BLaER1 (cell line): ENCODE results near the gene DNAJC16.
"Not testable (repeated sequence)": the region's sequence is repeated elsewhere in the genome, so short reads cannot be mapped to it uniquely, and the experiment has no call there.

Experiments
- H3K27ac ChIP-seq: shearing (Covaris generic); formaldehyde crosslinking; 2 replicates; pipeline ENCODE4 v1.8.1; 2022
- H3K27me3 ChIP-seq: shearing (Covaris generic); formaldehyde crosslinking; 2 replicates; pipeline ENCODE4 v1.8.1; 2022
- H3K36me3 ChIP-seq: shearing (Covaris generic); formaldehyde crosslinking; 2 replicates; pipeline ENCODE4 v1.8.1; 2022
- H3K4me1 ChIP-seq: shearing (Covaris generic); formaldehyde crosslinking; 2 replicates; pipeline ENCODE4 v1.8.1; 2022
- H3K4me2 ChIP-seq: shearing (Covaris generic); formaldehyde crosslinking; 2 replicates; pipeline ENCODE4 v1.8.1; 2022
- H3K4me3 ChIP-seq: shearing (Covaris generic); formaldehyde crosslinking; 2 replicates; pipeline ENCODE4 v1.8.1; 2022
- H3K9ac ChIP-seq: shearing (Covaris generic); formaldehyde crosslinking; 2 replicates; pipeline ENCODE4 v1.8.1; 2022
- H3K9me3 ChIP-seq: shearing (Covaris generic); formaldehyde crosslinking; 2 replicates; pipeline ENCODE4 v1.8.1; 2022
- H4K20me1 ChIP-seq: shearing (Covaris generic); formaldehyde crosslinking; 2 replicates; pipeline ENCODE4 v1.8.1; 2022
- Cebpa-rat ChIP-seq: shearing (Covaris generic); IDR thresholded peaks from 2 replicates; pipeline ENCODE4 v1.8.1; 2022

Gene DNAJC16

GRCh38 chr1:15507278-15507677, 19.4 kb upstream of the DNAJC16 start:
- H4K20me1 ChIP-seq, result no peaks in the 10 kb centered on the region; the same call in 1 of the 2 replicates
- no peaks in the 10 kb centered on the region for H3K9me3 ChIP-seq
- H3K4me1 ChIP-seq, result peaks cover 37% of the 10 kb centered on the region
- no peaks in the 10 kb centered on the region for H3K27me3 ChIP-seq
- TF ChIP-seq Cebpa-rat, result no peak
- H3K36me3 ChIP-seq, result peaks cover 49% of the 10 kb centered on the region
- no peak overlapping the region for H3K4me3 ChIP-seq
- H3K9ac ChIP-seq, result no peak overlapping the region
- H3K4me2 ChIP-seq, result peak overlapping the region; percentile 11; the same call in 1 of the 2 replicates
- H3K27ac ChIP-seq, result no peak overlapping the region

- Histone ChIP-seq H3K4me3 (no peak overlapping the region), H3K4me1 (peaks cover 27% of the 10 kb centered on the region), H4K20me1 (no peaks in the 10 kb centered on the region; the same call in 1 of the 2 replicates), H3K9ac (no peak overlapping the region), H3K27ac (no peak overlapping the region), H3K27me3 (no peaks in the 10 kb centered on the region), H3K36me3 (peaks cover 44% of the 10 kb centered on the region), H3K4me2 (no peak overlapping the region), H3K9me3 (no peaks in the 10 kb centered on the region)
- no peak for TF ChIP-seq Cebpa-rat
Measured at GRCh38 chr1:15508700-15509487, 17.8 kb upstream of the DNAJC16 start.

- Histone ChIP-seq H3K27ac (no peak overlapping the region), H3K4me3 (no peak overlapping the region), H3K9ac (no peak overlapping the region), H3K36me3 (peaks cover 38% of the 10 kb centered on the region), H3K4me2 (peak overlapping the region; percentile 36; the same call in 1 of the 2 replicates), H3K9me3 (no peaks in the 10 kb centered on the region), H3K4me1 (peaks cover 28% of the 10 kb centered on the region), H3K27me3 (no peaks in the 10 kb centered on the region), H4K20me1 (no peaks in the 10 kb centered on the region; the same call in 1 of the 2 replicates)
- TF ChIP-seq Cebpa-rat, result no peak
Measured at GRCh38 chr1:15509586-15509985, 17.1 kb upstream of the DNAJC16 start.

GRCh38 chr1:15510611-15511405, 15.8 kb upstream of the DNAJC16 start:
- H3K27ac ChIP-seq, result no peak overlapping the region
- H4K20me1 ChIP-seq, result no peaks in the 10 kb centered on the region; the same call in 1 of the 2 replicates
- H3K4me3 ChIP-seq, result no peak overlapping the region
- no peaks in the 10 kb centered on the region for H3K27me3 ChIP-seq
- TF ChIP-seq Cebpa-rat, result no peak
- no peaks in the 10 kb centered on the region for H3K9me3 ChIP-seq
- H3K4me2 ChIP-seq, result no peak overlapping the region; the same call in 1 of the 2 replicates
- H3K9ac ChIP-seq, result no peak overlapping the region
- H3K4me1 ChIP-seq, result peaks cover 40% of the 10 kb centered on the region
- peaks cover 25% of the 10 kb centered on the region for H3K36me3 ChIP-seq

GRCh38 chr1:15513192-15513591, 13.5 kb upstream of the DNAJC16 start:
- Histone ChIP-seq H3K27ac (no peak overlapping the region), H3K27me3 (no peaks in the 10 kb centered on the region), H3K4me1 (peaks cover 32% of the 10 kb centered on the region), H3K36me3 (peaks cover 33% of the 10 kb centered on the region), H3K9ac (no peak overlapping the region), H3K4me3 (no peak overlapping the region), H3K4me2 (no peak overlapping the region), H3K9me3 (no peaks in the 10 kb centered on the region), H4K20me1 (no peaks in the 10 kb centered on the region)
- TF ChIP-seq Cebpa-rat, result no peak

GRCh38 chr1:15513919-15514318, 12.7 kb upstream of the DNAJC16 start:
- H3K36me3 ChIP-seq, result peaks cover 37% of the 10 kb centered on the region
- no peak overlapping the region for H3K4me3 ChIP-seq
- H3K9me3 ChIP-seq, result no peaks in the 10 kb centered on the region
- TF ChIP-seq Cebpa-rat, result no peak
- no peak overlapping the region for H3K27ac ChIP-seq
- H3K27me3 ChIP-seq, result no peaks in the 10 kb centered on the region
- H3K4me2 ChIP-seq, result no peak overlapping the region
- H4K20me1 ChIP-seq, result no peaks in the 10 kb centered on the region
- no peak overlapping the region for H3K9ac ChIP-seq
- H3K4me1 ChIP-seq, result peaks cover 31% of the 10 kb centered on the region

- H3K4me2 ChIP-seq, result peak overlapping the region; percentile 51; the same call in 1 of the 2 replicates
- H3K9ac ChIP-seq, H3K9me3 ChIP-seq, H4K20me1 ChIP-seq, H3K4me3 ChIP-seq, H3K27ac ChIP-seq, H3K27me3 ChIP-seq: not testable (repeated sequence)
- H3K4me1 ChIP-seq, result peaks cover 25% of the 10 kb centered on the region
- peaks cover 37% of the 10 kb centered on the region for H3K36me3 ChIP-seq
Measured at GRCh38 chr1:15514557-15514956, 12.1 kb upstream of the DNAJC16 start.

GRCh38 chr1:15515022-15515663, 11.5 kb upstream of the DNAJC16 start:
- no peaks in the 10 kb centered on the region for H3K27me3 ChIP-seq
- H3K4me3 ChIP-seq, result no peak overlapping the region
- H3K9ac ChIP-seq, result no peak overlapping the region
- H3K4me1 ChIP-seq, result peaks cover 19% of the 10 kb centered on the region
- H3K4me2 ChIP-seq, result peak overlapping the region; percentile 51
- no peak overlapping the region for H3K27ac ChIP-seq
- peaks cover 37% of the 10 kb centered on the region for H3K36me3 ChIP-seq
- no peak for TF ChIP-seq Cebpa-rat
- no peaks in the 10 kb centered on the region for H3K9me3 ChIP-seq
- H4K20me1 ChIP-seq, result no peaks in the 10 kb centered on the region

GRCh38 chr1:15519625-15520024, 7.0 kb upstream of the DNAJC16 start:
- H3K4me2 ChIP-seq, result no peak overlapping the region
- H3K4me3 ChIP-seq, result no peak overlapping the region
- peaks cover 13% of the 10 kb centered on the region for H4K20me1 ChIP-seq
- no peak overlapping the region for H3K27ac ChIP-seq
- H3K4me1 ChIP-seq, result peaks cover 35% of the 10 kb centered on the region
- no peak for TF ChIP-seq Cebpa-rat
- H3K9me3 ChIP-seq, result no peaks in the 10 kb centered on the region
- no peaks in the 10 kb centered on the region for H3K27me3 ChIP-seq
- no peak overlapping the region for H3K9ac ChIP-seq
- H3K36me3 ChIP-seq, result peaks cover 22% of the 10 kb centered on the region

- H3K9ac ChIP-seq, H3K4me2 ChIP-seq, H3K9me3 ChIP-seq, H3K27me3 ChIP-seq, H3K27ac ChIP-seq, H3K4me3 ChIP-seq: not testable (repeated sequence)
- Histone ChIP-seq H3K4me1 (peaks cover 34% of the 10 kb centered on the region), H4K20me1 (peaks cover 13% of the 10 kb centered on the region), H3K36me3 (peaks cover 19% of the 10 kb centered on the region)
Measured at GRCh38 chr1:15521206-15521906, 5.3 kb upstream of the DNAJC16 start.
